Hematopoietic multipotent progenitor cell treated with erythropoietin and hydrocortisone succinate and interleukin-3 and kit ligand, for 17 days (in vitro differentiated cells): Measurements from ENCODE around the gene EMCN.
"Not testable (repeated sequence)": the region's sequence is repeated elsewhere in the genome, so short reads cannot be mapped to it uniquely, and the experiment has no call there.

Experiments
- DNase-seq: peaks from one replicate; pipeline ENCODE4 v3.0.0-alpha.2; 2015; ENCODE audit warnings: low spot score

Gene EMCN

GRCh38 chr4:100492129-100492528 is 25.7 kb downstream of the EMCN start:
- no peak for DNase-seq

GRCh38 chr4:100489305-100489704 is 28.5 kb downstream of the EMCN start:
- DNase-seq: no peak

DNA sequence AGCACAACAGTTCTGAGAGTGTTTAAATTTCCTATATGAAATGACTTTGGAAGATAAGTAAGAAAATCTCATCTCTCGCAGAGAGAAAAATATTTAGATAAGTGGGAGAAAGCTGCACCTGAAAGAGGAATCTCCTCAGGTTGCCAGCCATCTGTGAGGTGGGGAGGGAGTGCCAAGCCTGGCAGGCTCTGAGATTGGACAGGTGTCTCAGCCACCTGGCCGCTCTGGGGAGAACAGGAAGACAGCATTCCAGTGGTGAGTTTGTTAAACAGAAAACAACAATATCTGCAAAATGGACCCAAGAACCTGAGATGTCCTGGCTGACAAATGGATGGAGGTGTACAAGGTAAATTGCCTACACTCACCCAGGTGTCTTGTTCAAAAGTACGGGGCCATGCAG is 31.3 kb downstream of the EMCN start:
- no peak for DNase-seq

GRCh38 chr4:100483796-100484195 is 34.0 kb downstream of the EMCN start:
- DNase-seq: no peak

- DNase-seq: no peak
Observed at GRCh38 chr4:100479971-100480370, 37.9 kb downstream of the EMCN start.

- no peak for DNase-seq
Observed at GRCh38 chr4:100469555-100469954, 48.3 kb downstream of the EMCN start.

DNA sequence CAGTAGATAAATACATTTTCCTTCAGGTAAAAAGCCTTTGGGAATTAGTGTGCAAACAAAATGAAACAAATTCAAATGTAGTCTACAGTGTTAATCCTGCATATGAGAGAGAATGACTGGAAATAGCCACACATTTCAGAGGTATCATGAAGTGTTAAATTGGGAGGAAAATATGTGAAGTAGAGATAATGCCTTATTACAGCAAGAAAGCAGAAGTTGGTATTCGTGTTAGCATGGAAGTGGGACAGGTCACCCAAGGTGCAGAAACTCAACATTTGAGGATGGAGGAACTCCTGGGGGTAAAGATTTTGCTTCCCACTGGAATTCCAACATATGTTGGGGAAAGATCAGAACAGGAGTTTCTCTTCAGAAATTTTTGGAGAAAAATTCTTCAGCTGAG is 51.3 kb downstream of the EMCN start:
- DNase-seq: no peak

GRCh38 chr4:100461807-100462605 is 55.8 kb downstream of the EMCN start:
- DNase-seq: no peak

GRCh38 chr4:100450449-100450848 is 67.4 kb downstream of the EMCN start:
- no peak for DNase-seq

GRCh38 chr4:100431416-100431815 is 86.4 kb downstream of the EMCN start:
- no peak for DNase-seq

DNA sequence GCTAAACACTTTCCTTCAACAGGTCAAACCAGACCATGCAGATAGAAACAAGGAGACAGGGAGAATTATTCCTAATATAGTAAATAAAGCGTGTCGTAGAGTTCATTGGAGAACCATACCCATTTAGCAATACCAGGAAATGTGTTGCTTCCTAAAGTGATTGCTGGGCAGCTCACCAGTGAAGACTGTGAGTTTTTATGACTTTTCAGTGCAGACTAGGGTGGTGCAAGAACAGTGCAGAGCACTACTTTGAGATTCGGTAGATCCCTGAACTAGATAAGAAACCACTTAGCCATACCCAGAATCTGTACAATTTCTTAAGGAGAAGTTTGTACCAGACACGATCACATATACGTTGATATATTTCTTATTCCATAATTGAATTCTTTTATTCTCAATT is 87.4 kb downstream of the EMCN start:
- DNase-seq: no peak

- DNase-seq: no peak
Observed at GRCh38 chr4:100429616-100430015, 88.2 kb downstream of the EMCN start.

DNA sequence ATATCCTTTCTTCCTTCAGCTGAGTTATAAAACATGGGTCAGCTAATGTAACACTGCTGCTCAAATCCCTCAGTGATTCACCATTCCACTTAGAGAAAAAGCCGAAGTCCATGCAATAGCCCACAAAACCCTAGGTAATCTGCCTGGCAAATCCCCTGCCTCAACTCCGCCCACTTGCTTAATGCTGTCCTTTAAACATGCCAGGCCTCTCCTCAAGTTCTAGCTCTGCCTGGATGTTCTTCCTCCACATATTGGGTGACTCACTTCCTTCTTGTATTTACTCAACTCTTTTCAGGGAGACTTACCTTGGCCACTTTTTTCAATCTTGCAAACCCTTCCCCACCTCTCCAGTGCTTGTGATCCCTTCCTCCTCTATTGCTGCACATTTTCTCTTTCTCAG is 89.8 kb downstream of the EMCN start:
- DNase-seq: no peak

- no peak for DNase-seq
Observed at GRCh38 chr4:100424376-100424775, 93.4 kb downstream of the EMCN start.

GRCh38 chr4:100422894-100423293 is 94.9 kb downstream of the EMCN start:
- DNase-seq: no peak

GRCh38 chr4:100421361-100421978 is 96.4 kb downstream of the EMCN start:
- no peak for DNase-seq

- DNase-seq: no peak
Observed at GRCh38 chr4:100420571-100420970, 97.3 kb downstream of the EMCN start.

- no peak for DNase-seq
Observed at GRCh38 chr4:100417565-100417964, 100.3 kb downstream of the EMCN start.

GRCh38 chr4:100414016-100414790 is 103.6 kb downstream of the EMCN start:
- DNase-seq: no peak

DNA sequence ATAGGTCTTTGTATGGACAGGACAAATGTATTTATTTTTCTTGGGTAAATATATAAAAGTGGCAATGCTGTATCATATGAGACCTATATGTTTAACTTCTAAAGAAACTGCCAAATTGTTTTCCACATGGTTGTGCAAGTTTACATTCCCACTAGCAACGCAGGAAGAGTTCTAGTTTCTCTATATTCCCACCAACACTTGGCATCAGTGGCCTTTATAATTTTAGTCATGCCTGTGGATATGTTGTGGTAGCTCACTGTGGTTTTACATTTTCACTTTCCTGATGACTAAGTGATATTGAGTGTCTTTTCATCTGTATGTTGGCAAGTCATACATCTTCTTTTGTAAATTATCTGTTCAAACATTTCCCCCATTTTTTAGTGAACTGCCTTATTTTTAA is 126.0 kb downstream of the EMCN start:
- DNase-seq: no peak

GRCh38 chr4:100391086-100391485 is 126.7 kb downstream of the EMCN start:
- DNase-seq: no peak

DNA sequence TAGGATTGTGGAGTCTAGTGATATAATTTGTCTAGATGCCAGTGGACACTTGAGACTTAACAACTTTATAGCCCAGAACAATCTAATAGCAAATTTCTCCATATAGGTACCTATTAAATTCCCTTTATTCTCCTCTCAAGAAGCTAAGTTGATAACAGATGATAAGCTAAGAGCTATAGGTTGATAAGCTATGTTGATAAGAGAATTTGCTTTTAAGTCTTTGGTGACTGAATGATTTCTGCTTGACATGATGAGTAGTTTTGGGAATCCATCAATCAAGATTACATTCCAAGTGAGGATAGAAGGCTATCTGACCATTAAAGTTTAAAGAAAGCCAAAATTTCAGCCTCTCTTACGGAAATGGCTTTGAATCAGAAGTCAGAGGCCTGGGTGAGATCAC is 131.6 kb downstream of the EMCN start:
- DNase-seq: no peak

GRCh38 chr4:100380401-100380800 is 137.4 kb downstream of the EMCN start:
- not testable (repeated sequence) for DNase-seq
